Caco-2 (cell line): Measurements from ENCODE around the gene PBRM1. TPM values are rescaled to one million over a fixed set of nuclear protein-coding genes. Genes with fewer than 3 reads are reported as not detected.

Source experiments
- BruUV-seq: library from RNA; stranded (reverse); fragments of 400-500 nt; replicated peaks from 2 replicates; lab custom pipeline; 2021; lab: Mats Ljungman, UMichigan
- CTCF ChIA-PET: fragments of 300-600 bp; sonication (Branson Sonifier 250); formaldehyde crosslinking; loops from one replicate; lab custom pipeline; 2022; ENCODE audit warnings: antibody characterized with exemption; lab: Charles Lee
- POLR2A ChIA-PET: fragments of 300-600 bp; sonication (Branson Sonifier 250); formaldehyde crosslinking; loops from one replicate; lab custom pipeline; 2022; ENCODE audit warnings: antibody characterized with exemption; lab: Charles Lee
- DNase-seq, 2 experiments: peaks; one replicate each; pipeline versions ENCODE4 v3.0.0 to v3.0.0-alpha.2; 2020 to 2022
- H3K27me3 ChIP-seq: replicated peaks from 2 replicates; pipeline ENCODE4 v1.6.0; 2011; ENCODE audit warnings: low read length; ENCODE audit not compliant: control insufficient read depth, insufficient read depth
- H3K36me3 ChIP-seq: 2 replicates; pipeline ENCODE4 v1.5.1; 2011; ENCODE audit warnings: low read length; ENCODE audit not compliant: control insufficient read depth, insufficient read depth
- H3K4me1 ChIP-seq: fragments of 250-450 bp; sonication (Bioruptor Pico); 2 replicates; pipeline ENCODE4 v1.5.1; 2020; ENCODE audit warnings: mild to moderate bottlenecking
- H3K4me3 ChIP-seq: 2 replicates; pipeline ENCODE4 v1.5.1; 2011; ENCODE audit warnings: low read depth, mild to moderate bottlenecking, control low read depth, low read length
- H3K9me3 ChIP-seq: fragments of 250-450 bp; sonication (Bioruptor Pico); 2 replicates; pipeline ENCODE4 v1.5.1; 2020; ENCODE audit warnings: mild to moderate bottlenecking, moderate library complexity
- H3K27ac Mint-ChIP-seq: one replicate; pipeline ENCODE4 v1.8.0; 2022; ENCODE audit warnings: mixed read lengths; ENCODE audit not compliant: unreplicated experiment
- H3K27me3 Mint-ChIP-seq: one replicate; pipeline ENCODE4 v1.8.0; 2022; ENCODE audit warnings: mixed read lengths; ENCODE audit not compliant: insufficient read depth, unreplicated experiment
- H3K36me3 Mint-ChIP-seq: one replicate; pipeline ENCODE4 v1.8.0; 2022; ENCODE audit warnings: mild to moderate bottlenecking, mixed read lengths; ENCODE audit not compliant: insufficient read depth, unreplicated experiment
- H3K4me1 Mint-ChIP-seq: one replicate; pipeline ENCODE4 v1.8.0; 2022; ENCODE audit warnings: low read depth, mixed read lengths; ENCODE audit not compliant: unreplicated experiment
- H3K4me3 Mint-ChIP-seq: one replicate; pipeline ENCODE4 v1.8.0; 2022; ENCODE audit warnings: mild to moderate bottlenecking, moderate library complexity, mixed read lengths; ENCODE audit not compliant: unreplicated experiment
- H3K9me3 Mint-ChIP-seq: one replicate; pipeline ENCODE4 v1.8.0; 2022; ENCODE audit warnings: mixed read lengths; ENCODE audit not compliant: unreplicated experiment
- intact Hi-C: fragments of 100-400 bp; cut with micrococcal nuclease; formaldehyde crosslinking; loops from one replicate; pipeline ENCODE4 v1.10.0; 2022; ENCODE audit not compliant: unreplicated experiment
- total RNA-seq: library from RNA; stranded (reverse); gene quantifications from 2 replicates; pipeline ENCODE4 v1.2.3, GENCODE V29; 2022
- TF ChIP-seq, protein P1 (sequence below), 2 experiments: fragments of 200-600 bp in 1 of 2; IDR thresholded peaks; 1 replicate in 1 of 2; 2 replicates in 1 of 2; pipeline versions ENCODE4 v1.5.1 to v1.8.0; 2011 to 2022; ENCODE audit warnings: antibody characterized with exemption in 1 of 2, control low read depth in 1 of 2, inconsistent platforms in 1 of 2, low read depth in 1 of 2, low read length in 1 of 2, mild to moderate bottlenecking in 1 of 2, moderate library complexity in 1 of 2; ENCODE audit not compliant: insufficient read depth in 1 of 2, severe bottlenecking in 1 of 2, unreplicated experiment in 1 of 2

Gene PBRM1
- total RNA-seq, 1 experiment from 2014 or later = 50.7 TPM

DNA sequence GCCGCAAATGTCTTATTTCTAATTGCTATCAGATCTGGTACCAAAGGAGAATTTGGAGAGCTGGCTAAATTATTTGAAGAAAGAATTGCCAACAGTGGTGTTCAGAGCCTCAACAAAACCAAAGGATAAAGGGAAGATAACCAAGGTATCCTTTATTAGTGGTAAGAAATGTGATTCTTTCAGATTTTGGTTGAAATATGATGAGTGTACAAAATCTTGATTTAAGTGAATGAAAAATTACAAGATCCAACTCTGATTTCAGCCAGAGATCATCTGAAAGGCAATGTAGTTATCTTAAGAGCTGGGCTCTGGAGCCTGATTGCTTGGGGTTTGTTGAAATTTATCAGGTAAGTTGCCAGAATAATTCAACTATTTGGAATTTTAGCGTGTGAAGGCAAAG is 4.8 kb upstream of the PBRM1 start:
- TF ChIP-seq, protein P1, sequence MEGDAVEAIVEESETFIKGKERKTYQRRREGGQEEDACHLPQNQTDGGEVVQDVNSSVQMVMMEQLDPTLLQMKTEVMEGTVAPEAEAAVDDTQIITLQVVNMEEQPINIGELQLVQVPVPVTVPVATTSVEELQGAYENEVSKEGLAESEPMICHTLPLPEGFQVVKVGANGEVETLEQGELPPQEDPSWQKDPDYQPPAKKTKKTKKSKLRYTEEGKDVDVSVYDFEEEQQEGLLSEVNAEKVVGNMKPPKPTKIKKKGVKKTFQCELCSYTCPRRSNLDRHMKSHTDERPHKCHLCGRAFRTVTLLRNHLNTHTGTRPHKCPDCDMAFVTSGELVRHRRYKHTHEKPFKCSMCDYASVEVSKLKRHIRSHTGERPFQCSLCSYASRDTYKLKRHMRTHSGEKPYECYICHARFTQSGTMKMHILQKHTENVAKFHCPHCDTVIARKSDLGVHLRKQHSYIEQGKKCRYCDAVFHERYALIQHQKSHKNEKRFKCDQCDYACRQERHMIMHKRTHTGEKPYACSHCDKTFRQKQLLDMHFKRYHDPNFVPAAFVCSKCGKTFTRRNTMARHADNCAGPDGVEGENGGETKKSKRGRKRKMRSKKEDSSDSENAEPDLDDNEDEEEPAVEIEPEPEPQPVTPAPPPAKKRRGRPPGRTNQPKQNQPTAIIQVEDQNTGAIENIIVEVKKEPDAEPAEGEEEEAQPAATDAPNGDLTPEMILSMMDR (IDR thresholded peaks at IDR 0.05; ENCODE audit: insufficient read depth in 1 of 2, low read depth in 1 of 2, low read length in 1 of 2, severe bottlenecking in 1 of 2, unreplicated experiment in 1 of 2) = no peak
- Mint-ChIP-seq H3K27ac (no peak overlapping the region), H3K4me1 (peaks cover 6% of the 10 kb centered on the region), H3K4me3 (no peak overlapping the region), H3K36me3 (peaks cover 100% of the 10 kb centered on the region), H3K27me3 (no peaks in the 10 kb centered on the region), H3K9me3 (no peaks in the 10 kb centered on the region)
- Histone ChIP-seq H3K36me3 (peaks cover 7% of the 10 kb centered on the region), H3K4me3 (no peak overlapping the region), H3K9me3 (no peaks in the 10 kb centered on the region), H3K27me3 (no peaks in the 10 kb centered on the region), H3K4me1 (peaks cover 25% of the 10 kb centered on the region)
- intact Hi-C loops = no loop called here
- no peak for DNase-seq
- ChIA-PET POLR2A (no interaction called here), CTCF (no interaction called here)
- no TSS peak for BruUV-seq

DNA sequence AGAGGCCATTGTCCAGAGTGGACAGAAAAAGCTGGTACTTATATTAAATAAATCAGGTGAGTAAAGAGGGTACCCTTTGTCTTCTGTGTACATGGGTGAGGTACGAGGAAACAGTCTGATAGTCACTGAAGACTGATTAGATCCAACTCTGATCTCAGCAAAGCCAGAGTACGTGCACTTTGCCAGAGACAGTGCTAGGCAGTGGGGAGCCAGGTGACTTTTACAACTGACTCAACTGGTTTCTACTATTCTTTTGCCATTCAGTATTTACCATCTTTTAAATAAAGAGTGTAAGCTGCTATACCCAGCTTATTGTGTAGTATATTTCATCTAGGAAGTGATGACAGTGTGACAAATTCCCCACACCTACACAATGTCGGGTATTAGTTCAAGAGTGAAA is 3.4 kb upstream of the PBRM1 start:
- Mint-ChIP-seq H3K27ac (no peak overlapping the region), H3K4me3 (peak overlapping the region; percentile 16), H3K9me3 (no peaks in the 10 kb centered on the region), H3K36me3 (peaks cover 87% of the 10 kb centered on the region), H3K4me1 (peaks cover 11% of the 10 kb centered on the region), H3K27me3 (no peaks in the 10 kb centered on the region)
- Histone ChIP-seq H3K9me3 (no peaks in the 10 kb centered on the region), H3K36me3 (peaks cover 7% of the 10 kb centered on the region), H3K4me1 (peaks cover 32% of the 10 kb centered on the region), H3K27me3 (no peaks in the 10 kb centered on the region), H3K4me3 (no peak overlapping the region)
- TF ChIP-seq, protein P1 (IDR thresholded peaks at IDR 0.05; ENCODE audit: insufficient read depth in 1 of 2, low read depth in 1 of 2, low read length in 1 of 2, severe bottlenecking in 1 of 2, unreplicated experiment in 1 of 2) = no peak
- BruUV-seq = no TSS peak
- ChIA-PET POLR2A (interaction anchor here (2.1 kb wide), 1 partner anchor 16 kb away, joined by 7 read pairs; the partner anchor contains the start of genes GLT8D1 and SPCS1), CTCF (no interaction called here)
- intact Hi-C loops = loop anchor here (10.0 kb wide), 2 partner anchors 154 to 264 kb away; partner anchors contain the start of genes NT5DC2 and UQCC5
- DNase-seq = no peak

DNA sequence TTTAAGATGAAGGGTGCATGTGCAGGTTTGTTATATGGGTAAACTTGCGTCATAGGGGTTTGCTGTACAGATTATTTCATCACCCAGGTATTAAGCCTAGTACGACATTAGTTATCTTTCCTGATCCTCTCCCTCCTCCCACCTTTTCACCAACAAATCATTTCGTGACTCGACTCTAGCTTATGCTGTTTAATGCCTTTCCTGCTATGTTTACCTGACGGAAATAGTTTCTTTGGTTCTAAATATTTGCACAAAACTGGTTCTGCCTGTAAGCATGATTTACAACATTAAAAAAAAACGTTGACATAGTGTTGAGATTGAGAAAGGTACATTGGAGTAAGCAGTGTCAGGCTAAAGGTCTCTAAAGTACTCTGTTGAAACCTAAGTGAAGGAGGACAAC is 2.6 kb upstream of the PBRM1 start:
- no peak overlapping the region for H3K27ac Mint-ChIP-seq
- intact Hi-C loops = loop anchor here (10.0 kb wide), 2 partner anchors 153 to 263 kb away; partner anchors contain the start of genes NT5DC2 and UQCC5
- BruUV-seq = no TSS peak
- Histone ChIP-seq H3K4me3 (no peak overlapping the region), H3K27me3 (no peaks in the 10 kb centered on the region), H3K9me3 (no peaks in the 10 kb centered on the region), H3K4me1 (peaks cover 33% of the 10 kb centered on the region), H3K36me3 (peaks cover 6% of the 10 kb centered on the region)
- H3K4me3 Mint-ChIP-seq = peak overlapping the region; percentile 85
- TF ChIP-seq, protein P1 (IDR thresholded peaks at IDR 0.05; ENCODE audit: insufficient read depth in 1 of 2, low read depth in 1 of 2, low read length in 1 of 2, severe bottlenecking in 1 of 2, unreplicated experiment in 1 of 2) = no peak
- CTCF ChIA-PET = interaction anchor here (0.7 kb wide), 1 partner anchor 18 kb away, joined by 3 read pairs; no protein-coding TSS in a partner anchor
- H3K9me3 Mint-ChIP-seq = no peaks in the 10 kb centered on the region
- H3K4me1 Mint-ChIP-seq = peaks cover 11% of the 10 kb centered on the region
- DNase-seq = peak in 1 of 2 experiments; percentile 61
- POLR2A ChIA-PET = interaction anchor here (0.6 to 2.1 kb wide), 2 partner anchors 17 to 263 kb away, joined by 7 to 15 read pairs; partner anchors contain the start of genes GLT8D1 and SPCS1
- H3K36me3 Mint-ChIP-seq = peaks cover 78% of the 10 kb centered on the region
- no peaks in the 10 kb centered on the region for H3K27me3 Mint-ChIP-seq
